GM12864 (cell line): Measurements from ENCODE around the gene ZNF138.

Experiments
- DNase-seq: peaks from one replicate; pipeline ENCODE4 v3.0.0-alpha.2; 2011; ENCODE audit warnings: low read depth
- H3K4me3 ChIP-seq: 2 replicates; pipeline ENCODE4 v1.5.1; 2011; ENCODE audit warnings: mild to moderate bottlenecking, low read depth, low read length, control low read depth
- TF ChIP-seq, protein P1 (sequence below): IDR thresholded peaks from 2 replicates; pipeline ENCODE4 v1.5.1; 2011; ENCODE audit warnings: low read depth, mild to moderate bottlenecking, moderate library complexity, low read length, control low read depth, inconsistent platforms; ENCODE audit errors: missing control alignments

Gene ZNF138

DNA sequence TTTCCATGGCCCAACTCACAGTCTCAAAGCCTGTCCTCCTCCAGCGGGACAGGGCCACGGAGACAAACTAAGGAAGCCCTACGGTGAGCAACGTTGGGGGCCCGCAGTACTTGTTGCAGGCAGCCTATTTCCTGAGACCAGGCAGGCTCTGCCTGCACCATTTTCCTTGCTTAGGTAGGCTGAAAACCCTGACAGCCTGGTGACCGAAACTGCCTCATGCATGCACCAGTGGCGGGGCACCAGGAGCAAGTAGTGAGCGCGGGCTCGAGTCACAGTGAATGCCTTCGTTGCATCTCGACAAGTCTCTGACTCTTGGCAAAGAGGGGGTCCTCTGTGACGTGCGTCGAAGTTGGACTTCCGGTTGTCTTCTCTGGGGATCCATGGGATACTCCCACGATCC is 85.6 kb downstream of the ZNF138 start:
- TF ChIP-seq, protein P1, sequence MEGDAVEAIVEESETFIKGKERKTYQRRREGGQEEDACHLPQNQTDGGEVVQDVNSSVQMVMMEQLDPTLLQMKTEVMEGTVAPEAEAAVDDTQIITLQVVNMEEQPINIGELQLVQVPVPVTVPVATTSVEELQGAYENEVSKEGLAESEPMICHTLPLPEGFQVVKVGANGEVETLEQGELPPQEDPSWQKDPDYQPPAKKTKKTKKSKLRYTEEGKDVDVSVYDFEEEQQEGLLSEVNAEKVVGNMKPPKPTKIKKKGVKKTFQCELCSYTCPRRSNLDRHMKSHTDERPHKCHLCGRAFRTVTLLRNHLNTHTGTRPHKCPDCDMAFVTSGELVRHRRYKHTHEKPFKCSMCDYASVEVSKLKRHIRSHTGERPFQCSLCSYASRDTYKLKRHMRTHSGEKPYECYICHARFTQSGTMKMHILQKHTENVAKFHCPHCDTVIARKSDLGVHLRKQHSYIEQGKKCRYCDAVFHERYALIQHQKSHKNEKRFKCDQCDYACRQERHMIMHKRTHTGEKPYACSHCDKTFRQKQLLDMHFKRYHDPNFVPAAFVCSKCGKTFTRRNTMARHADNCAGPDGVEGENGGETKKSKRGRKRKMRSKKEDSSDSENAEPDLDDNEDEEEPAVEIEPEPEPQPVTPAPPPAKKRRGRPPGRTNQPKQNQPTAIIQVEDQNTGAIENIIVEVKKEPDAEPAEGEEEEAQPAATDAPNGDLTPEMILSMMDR: no peak
- DNase-seq: no peak
- no peak overlapping the region for H3K4me3 ChIP-seq

DNA sequence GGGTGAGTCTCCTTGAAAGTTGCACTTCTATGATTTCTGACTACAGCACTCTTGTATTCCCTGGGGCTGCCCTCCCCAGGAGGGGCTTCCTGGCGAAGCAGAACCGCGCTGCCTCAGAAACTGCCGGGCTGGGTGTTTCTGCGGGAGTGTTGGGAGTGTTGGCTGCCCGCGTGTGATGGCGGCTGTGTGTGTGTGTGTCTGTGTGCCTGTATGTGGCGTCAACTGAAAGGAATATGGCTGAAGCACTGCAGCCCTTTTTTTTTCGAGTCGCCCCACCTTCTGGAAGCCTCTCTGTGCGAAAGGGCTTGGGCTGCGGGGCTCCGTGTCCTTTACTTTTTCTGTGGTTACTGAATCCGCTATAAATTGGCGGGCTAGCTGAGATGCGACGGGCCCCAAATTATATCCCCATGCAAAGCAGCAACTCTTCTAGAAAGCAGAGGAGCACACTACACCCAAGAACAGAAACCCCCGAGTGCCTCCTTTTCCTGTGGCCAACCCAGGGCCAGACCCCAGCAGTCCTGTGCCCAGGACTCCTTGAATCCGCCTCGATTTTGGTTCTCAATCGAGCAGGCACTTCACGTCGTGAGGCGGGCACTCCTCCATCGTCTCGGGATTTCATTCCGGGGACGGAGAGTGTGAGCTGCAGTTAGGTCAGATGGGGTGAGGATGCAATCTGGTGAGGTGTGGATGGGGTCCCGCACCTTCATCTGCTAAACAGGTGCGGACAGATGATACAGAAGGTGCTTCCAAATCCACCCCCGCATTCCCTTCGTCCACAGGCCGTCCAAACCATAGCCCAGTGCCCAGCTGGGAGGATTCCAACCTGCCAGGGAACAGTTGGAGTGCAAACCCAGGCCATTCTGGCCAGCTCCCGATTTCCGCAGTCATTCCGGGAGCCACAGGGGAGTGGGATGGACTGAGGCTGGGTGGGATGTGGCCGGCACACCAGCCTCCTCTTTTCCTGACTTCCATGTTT is 86.4 kb downstream of the ZNF138 start:
- TF ChIP-seq, protein P1: no peak
- DNase-seq: no peak
- H3K4me3 ChIP-seq: no peak overlapping the region

DNA sequence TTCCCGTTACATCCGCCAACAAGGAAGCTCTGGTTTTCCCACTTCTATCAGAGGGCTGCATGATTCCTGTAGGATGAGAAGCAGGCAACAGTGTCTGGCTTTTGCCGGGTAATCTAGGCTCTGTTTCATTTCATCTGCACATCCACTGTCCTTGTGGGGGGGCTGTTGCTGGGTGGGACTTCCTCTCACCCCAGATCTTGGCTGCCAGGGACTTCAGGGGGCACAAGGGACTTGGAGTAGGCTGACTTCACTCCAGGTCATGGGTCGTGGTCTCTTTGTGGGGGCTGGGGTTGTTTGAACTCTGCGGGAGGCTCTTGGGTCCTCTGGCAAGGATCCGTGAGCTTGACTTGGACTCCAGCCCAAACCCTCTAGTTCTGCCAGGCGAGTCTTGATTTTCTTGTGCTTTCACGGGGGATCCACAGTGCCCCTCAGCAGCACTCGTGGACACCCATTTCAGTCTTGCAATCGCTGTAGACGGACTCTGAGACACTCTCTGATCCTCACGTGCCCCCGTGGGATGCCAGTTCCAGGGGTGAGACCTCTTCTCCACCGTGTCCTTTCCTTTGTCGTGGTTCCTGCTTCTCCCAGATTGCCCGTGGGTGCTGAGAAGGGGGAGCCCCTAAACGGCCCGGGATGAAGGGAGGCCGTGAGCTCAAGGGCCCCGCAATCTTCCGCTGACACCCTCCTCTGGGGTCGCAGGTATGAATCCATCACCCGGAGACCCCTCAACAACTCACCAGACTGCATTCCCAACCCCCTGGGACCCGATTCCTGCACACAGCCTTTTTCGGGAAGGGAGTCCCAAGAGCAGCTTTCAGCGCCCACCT is 87.4 kb downstream of the ZNF138 start:
- TF ChIP-seq, protein P1: no peak
- no peak for DNase-seq
- no peak overlapping the region for H3K4me3 ChIP-seq

DNA sequence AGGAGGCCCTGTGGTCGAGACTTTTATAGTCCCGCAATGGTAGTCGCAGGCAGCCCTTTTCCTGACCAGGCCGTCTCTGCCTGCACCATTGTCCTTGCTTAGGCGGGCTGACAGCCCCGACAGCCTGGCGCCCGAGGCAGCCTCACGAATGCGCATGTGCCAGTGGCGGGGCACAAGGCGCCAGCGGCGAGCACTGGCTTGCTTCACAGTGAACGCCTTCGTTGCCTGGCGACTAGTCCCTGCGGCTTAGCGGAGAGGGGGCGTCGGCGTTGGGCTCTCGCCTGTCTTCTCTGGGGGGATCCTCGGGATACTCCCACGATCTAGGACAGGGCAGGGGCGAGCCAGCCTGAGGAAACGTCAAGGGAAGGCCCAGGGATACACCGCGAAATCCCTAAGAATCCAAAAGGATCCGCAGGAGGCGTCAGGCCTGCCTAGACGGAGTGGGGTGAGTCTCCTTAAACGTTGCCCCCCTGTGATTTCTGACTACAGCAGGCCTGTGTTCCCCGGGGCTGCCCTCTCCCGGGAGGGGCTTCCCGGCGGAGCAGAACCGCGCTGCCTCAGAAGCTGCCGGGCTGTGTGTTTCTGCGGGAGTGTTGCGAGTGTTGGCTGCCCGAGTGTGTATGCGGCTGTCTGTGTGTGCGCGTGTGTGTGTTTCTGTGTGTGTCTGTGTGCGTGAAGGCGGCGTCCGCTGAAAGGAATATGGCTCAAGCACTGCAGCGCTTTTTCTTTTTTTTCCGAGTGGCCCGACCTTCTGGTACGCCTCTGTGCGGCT is 88.3 kb downstream of the ZNF138 start:
- DNase-seq: no peak
- TF ChIP-seq, protein P1: no peak
- peak overlapping the region; percentile 20 for H3K4me3 ChIP-seq
